ELF-1 (cell line): ENCODE measurements around the gene RAB28.

ENCODE experiments used
- DNase-seq: peaks from one replicate; pipeline ENCODE4 v3.0.0-alpha.2; 2016; ENCODE audit warnings: low read depth, low spot score

Gene RAB28

GRCh38 chr4:13484122-13484748 is at the start of gene RAB28:
Gene RAB28 (minus strand): TSS chr4:13484340.
- DNase-seq: peak; percentile 93

DNA sequence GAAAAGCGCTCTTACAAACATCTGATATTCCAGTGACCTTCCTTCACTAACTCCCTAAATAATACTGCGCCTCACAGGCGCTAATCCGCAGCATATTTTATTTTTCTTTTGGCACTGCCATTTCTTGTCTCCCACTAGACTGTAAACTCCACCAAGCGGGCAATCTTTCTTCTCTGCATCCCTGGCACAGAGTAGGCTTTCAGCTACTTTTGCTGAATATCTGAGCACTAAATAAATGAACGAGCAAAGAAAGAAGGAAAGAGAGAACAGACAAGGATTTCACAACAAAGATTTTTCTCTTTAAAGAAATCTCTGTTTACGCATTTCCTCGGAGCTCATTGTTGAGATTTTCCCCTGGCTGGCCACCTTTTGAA is 47.5 kb upstream of the RAB28 start:
- DNase-seq: no peak

GRCh38 chr4:13530823-13531624 is 46.9 kb upstream of the RAB28 start:
- DNase-seq: peak; percentile 81

- DNase-seq: no peak
These were observed 45.2 kb upstream of the RAB28 start for GRCh38 chr4:13529128-13529919.

- no peak for DNase-seq
These were observed 44.6 kb upstream of the RAB28 start for GRCh38 chr4:13528821-13529127.

DNA sequence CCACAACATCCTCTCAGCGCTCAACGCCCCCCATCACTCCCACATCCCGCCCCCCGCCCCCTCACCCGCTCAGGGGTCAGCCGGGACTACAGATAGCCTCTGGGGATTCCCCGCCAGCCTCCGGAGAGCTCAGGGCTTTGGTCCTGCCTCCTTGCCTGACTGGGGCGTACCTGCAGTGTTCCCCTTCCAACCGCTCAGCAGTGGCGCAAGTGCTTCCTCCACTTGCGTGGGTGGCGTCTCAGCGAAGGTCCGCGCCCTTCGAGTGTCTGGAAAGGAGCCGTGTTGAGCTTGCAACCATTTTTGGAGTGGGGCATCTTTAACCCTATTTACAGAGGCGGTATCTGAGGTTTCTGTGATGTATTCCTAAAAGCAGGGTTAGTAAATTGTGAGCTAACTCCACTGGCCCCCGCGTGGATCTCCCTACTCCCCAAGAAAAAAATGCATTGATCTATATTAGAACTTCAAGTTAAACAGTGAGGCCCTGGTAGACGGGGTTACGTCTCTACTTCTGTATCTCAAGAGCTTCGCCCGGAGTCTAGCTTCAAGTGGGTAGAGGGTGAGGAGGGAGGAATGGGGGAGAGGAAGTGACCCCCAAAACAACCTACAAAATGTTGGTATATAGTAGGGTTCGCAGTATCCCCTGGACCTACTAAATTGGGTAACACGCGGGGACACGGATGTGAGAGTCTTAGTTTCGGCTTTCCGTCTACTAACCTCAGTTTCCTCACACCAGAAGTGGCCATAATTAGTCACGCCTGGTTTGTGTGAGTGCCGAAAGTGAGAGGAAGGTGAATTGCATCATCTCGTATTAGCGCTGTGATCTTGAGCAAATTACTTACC is 44.1 kb upstream of the RAB28 start:
- DNase-seq: no peak

DNA sequence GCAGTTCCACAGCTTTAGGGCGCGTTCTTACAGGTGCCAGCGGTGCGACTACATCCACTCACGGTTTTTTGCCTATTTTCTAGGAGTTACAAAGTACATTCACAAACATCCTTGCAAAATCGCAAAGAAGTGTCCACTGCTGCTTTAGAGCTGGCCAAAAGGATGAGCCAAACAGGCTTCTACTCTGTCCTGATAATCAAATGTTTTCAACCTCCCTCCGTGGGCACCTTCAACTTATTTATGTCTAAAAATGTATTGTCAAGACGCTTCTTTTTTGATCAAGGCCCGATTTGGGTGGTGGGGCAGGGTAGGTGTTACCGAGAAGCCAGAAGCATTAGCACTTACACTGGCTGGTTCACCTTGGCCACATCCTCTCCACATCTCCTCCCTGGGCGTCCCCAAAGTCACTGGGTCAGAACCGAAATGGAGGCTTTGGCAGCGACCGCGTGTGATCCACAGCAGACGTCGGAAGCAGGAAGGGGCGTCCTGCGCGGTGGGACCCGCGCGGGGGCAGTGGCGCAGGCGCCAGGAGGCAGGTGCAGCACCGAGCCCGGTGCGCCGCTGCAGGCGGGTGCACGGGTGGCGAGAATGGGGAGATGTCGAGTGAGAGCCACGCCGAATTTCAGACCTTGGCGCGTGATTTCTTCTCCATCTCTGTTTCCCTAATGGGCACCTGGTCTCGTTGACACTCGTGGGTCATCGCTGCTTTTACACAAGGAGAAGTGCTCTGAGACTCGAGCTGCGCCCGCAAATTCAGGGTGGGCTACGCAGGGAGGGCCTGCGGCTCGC is 43.2 kb upstream of the RAB28 start:
- no peak for DNase-seq

GRCh38 chr4:13526658-13527057 is 42.5 kb upstream of the RAB28 start:
- no peak for DNase-seq

DNA sequence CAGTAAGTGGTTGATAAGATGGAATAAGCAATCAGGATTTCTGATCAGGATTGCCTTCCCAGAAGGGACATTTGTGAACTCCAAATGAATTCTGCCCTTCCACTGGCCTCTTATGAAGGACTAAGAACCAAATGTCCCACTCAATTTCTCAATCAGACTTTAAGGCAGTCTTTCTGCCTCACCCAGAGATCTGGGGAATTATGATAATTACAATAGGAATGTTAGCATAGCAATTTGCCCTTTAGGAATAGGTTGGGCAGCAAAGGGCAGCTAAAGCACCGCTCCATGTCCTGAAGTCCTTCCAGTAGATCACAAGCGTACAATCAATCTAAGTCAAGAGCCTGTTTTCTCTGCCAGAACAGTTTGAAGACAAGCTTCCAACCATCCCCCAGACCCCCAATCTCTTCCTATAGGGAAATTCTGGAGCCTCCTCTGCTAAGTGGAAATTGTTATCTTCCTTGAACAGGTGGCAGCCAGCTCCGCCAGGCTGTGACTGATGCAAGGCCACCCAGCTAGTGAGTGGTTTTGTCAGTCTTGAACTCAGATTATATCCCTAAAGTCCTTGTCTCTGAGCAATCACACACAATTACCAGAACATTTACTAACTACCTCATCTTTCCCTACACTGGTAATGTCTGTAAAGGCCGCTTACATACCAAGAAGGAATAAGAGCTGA is 41.6 kb upstream of the RAB28 start:
- DNase-seq: no peak

- peak; percentile 75 for DNase-seq
These were observed 40.5 kb upstream of the RAB28 start for GRCh38 chr4:13524504-13525243.

GRCh38 chr4:13523591-13524503 is 39.7 kb upstream of the RAB28 start:
- no peak for DNase-seq

DNA sequence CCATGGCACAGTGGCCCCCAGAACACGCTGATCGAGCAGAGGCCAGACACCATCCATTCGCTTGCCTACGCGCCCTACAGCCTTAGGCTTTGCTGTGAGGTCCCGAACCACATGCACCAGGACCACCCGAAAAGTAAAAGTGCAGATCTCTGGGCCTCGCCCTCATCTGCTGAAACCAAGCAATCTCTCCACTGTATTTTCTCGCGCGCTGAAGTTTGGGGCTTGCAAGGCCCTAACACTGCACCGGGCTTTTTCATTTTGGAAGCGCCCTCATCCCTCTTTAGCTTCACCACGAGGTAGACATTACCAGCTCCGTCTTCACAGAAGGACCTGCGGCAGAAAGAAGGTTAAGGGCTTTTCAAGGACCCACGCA is 39.0 kb upstream of the RAB28 start:
- DNase-seq: no peak

DNA sequence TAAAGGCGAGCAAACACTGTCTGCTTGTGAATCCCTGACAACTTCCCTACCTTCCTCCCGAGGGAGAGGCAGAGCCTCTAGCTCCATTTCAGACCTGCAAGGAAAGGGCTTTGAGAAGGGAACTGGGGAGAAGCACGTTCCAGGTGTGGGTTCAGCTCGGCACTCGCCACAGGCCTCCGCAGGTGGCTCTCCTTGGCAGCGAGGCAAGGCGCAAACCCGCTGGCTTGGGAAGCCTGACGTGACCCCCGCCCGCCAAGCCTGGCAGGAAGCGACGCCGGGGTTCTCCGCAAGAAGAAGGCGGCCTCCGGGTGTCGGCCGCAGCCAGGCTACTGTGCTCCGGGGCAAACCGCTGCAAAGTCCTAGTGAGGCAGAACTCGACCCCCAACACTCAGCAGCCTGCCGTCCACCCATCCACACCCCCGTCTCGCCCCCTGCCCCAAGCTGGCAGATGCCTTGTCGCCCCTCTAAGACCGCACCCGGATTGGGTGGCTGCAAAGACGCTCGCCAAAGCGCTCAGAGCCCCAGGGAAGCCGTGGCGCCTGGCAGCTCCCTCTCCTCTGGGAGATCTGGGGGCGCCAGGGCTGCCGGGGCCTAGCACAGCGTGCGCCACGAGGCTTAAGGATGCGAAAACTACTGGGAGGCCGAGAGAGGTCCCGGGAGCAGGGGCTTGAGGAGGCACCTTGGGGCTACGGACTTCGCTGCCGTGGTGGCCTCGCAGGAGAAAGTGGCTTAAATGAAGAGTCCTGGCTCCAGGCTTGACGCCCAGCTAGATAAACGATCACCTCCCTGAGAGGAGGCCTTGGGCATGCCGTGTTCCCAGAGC is 38.4 kb upstream of the RAB28 start:
- no peak for DNase-seq

- DNase-seq: no peak
These were observed 36.9 kb upstream of the RAB28 start for GRCh38 chr4:13521047-13521446.

- no peak for DNase-seq
These were observed 32.2 kb upstream of the RAB28 start for GRCh38 chr4:13516315-13516860.

DNA sequence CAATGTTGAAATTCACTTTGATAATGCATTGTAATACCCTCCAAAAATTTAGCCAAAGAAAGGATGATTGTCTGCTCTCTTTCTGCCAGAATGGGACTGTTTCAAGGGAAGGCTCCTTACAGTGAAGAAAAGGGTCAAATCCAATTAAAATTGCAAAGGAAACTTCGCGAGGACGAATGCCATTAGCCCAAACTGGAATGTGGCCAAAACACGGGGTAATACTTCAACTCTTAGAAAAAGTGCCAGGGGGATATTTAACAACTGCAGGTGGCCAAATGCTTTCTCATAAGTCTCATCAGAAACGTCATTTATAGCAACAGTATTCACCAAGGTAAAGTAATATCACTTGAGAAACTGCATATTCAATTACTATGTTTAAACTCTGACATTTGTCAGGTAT is 31.1 kb upstream of the RAB28 start:
- DNase-seq: no peak

DNA sequence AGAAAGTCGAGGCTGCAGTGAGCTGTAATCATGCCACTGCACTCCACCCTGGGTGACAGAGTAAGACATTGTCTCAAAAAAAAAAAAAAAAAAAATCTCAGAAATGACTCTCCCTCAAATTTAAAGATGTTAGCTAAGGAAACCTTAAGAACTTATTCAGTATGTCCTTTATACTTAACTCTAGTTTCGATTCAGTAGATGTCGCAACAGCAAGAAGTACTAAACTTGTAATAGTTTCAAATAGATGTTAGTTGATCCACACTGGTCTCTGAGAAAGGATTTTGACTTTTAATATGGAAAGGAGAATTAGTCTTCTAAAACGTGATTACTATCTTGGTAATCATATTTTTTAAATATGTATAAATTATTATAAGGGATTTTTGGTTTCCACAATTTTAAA is 30.6 kb upstream of the RAB28 start:
- no peak for DNase-seq

- no peak for DNase-seq
These were observed 27.0 kb upstream of the RAB28 start for GRCh38 chr4:13511101-13511500.
